ENCODE data around the gene STIP1. TPM values are rescaled to one million over a fixed set of nuclear protein-coding genes. Genes with fewer than 3 reads are reported as not detected.

Gene STIP1
- total RNA-seq, 4 donors from 2014 or later: 67.5 to 86.0 (median 78.3) TPM

DNA sequence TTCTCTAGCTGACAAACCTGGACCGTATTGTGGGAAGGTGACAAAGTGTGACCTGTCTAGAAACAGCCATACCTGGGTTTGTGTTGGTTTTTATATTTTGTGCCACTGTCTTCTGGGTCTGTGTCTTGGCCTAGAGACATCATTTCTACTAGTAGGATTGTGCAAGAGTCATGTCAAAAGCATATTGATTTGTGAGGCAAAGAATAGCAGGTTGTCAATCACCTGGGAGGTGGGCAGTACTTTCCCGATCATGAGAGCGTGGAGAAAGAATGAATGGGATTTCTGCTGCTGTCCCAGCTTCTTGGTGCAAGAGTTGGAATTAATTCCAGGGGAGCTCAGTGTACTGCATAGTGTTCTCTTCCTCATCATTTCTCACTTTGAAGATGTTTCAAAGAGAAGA is 15.6 kb downstream of the STIP1 start:
- 77 to 81% methylated on average over 3 of the region's 3 CpGs for WGBS, 2 donors
- TF ChIP-seq POLR2A (IDR thresholded peaks at IDR 0.05): no peak
- TF ChIP-seq, protein P1, sequence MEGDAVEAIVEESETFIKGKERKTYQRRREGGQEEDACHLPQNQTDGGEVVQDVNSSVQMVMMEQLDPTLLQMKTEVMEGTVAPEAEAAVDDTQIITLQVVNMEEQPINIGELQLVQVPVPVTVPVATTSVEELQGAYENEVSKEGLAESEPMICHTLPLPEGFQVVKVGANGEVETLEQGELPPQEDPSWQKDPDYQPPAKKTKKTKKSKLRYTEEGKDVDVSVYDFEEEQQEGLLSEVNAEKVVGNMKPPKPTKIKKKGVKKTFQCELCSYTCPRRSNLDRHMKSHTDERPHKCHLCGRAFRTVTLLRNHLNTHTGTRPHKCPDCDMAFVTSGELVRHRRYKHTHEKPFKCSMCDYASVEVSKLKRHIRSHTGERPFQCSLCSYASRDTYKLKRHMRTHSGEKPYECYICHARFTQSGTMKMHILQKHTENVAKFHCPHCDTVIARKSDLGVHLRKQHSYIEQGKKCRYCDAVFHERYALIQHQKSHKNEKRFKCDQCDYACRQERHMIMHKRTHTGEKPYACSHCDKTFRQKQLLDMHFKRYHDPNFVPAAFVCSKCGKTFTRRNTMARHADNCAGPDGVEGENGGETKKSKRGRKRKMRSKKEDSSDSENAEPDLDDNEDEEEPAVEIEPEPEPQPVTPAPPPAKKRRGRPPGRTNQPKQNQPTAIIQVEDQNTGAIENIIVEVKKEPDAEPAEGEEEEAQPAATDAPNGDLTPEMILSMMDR (IDR thresholded peaks at IDR 0.05): no peak
- no peak for DNase-seq (ENCODE audit: low spot score in 2 of 2)

DNA sequence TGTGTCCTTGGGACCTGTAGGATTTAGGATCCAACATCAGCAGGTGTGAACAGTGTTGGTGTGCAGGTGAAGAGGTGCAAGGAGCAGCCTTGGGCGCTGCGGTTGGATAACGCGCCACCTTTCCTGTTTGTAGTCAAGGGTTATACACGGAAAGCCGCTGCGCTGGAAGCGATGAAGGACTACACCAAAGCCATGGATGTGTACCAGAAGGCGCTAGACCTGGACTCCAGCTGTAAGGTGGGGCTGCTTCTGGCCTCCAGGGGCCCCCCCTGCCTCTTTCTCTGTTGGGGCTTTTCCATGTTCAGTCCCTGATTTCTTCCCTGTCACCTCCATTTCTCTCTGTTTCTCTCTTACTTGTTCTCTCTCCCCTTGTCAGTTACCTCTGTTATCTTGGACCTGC is 17.0 kb downstream of the STIP1 start:
- no peak overlapping the region for H3K4me3 ChIP-seq (ENCODE audit: low read depth, poor library complexity, severe bottlenecking)
- intact Hi-C loops (cut with DNase I; ENCODE audit: low total_unique reads): no loop called here
- DNase-seq (ENCODE audit: low spot score in 2 of 2): no peak
- TF ChIP-seq POLR2A (IDR thresholded peaks at IDR 0.05): no peak
- TF ChIP-seq, protein P1 (IDR thresholded peaks at IDR 0.05): no peak
- WGBS, 2 donors: 94% methylated on average over 9 of the region's 9 CpGs

More for the DNA sequence above, 15.6 kb downstream of the STIP1 start:
- no peak overlapping the region for H3K4me3 ChIP-seq (ENCODE audit: low read depth, poor library complexity, severe bottlenecking)
- intact Hi-C loops (cut with DNase I; ENCODE audit: low total_unique reads): no loop called here

GRCh38 chr11:64203421-64204079 is 17.6 kb downstream of the STIP1 start:
- no peak for TF ChIP-seq POLR2A (IDR thresholded peaks at IDR 0.05)
- TF ChIP-seq, protein P1 (IDR thresholded peaks at IDR 0.05): no peak
- intact Hi-C loops (cut with DNase I; ENCODE audit: low total_unique reads): no loop called here
- H3K4me3 ChIP-seq (ENCODE audit: low read depth, poor library complexity, severe bottlenecking): no peak overlapping the region
- no peak for DNase-seq (ENCODE audit: low spot score in 2 of 2)
- 90 to 92% methylated on average over 27 of the region's 27 CpGs for WGBS, 2 donors

DNA sequence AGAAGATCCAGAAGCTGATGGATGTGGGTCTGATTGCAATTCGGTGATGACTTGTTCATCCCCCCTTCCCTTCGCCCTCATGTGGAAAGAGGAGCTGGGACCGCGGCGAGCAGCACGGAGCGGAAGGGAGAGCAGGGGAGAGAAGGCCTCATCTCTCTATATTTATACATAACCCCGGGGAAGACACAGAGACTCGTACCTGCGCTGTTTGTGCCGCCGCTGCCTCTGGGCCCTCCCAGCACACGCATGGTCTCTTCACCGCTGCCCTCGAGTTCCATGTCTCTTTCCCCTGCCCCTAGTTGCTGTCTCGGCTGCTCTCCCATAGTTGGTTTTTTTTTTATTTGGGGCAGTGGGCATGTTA is 18.1 kb downstream of the STIP1 start:
- TF ChIP-seq POLR2A (IDR thresholded peaks at IDR 0.05): no peak
- TF ChIP-seq, protein P1 (IDR thresholded peaks at IDR 0.05): no peak
- intact Hi-C loops (cut with DNase I; ENCODE audit: low total_unique reads): no loop called here
- no peak overlapping the region for H3K4me3 ChIP-seq (ENCODE audit: low read depth, poor library complexity, severe bottlenecking)
- 71 to 75% methylated on average over 16 of the region's 16 CpGs for WGBS, 2 donors
- no peak for DNase-seq (ENCODE audit: low spot score in 2 of 2)

DNA sequence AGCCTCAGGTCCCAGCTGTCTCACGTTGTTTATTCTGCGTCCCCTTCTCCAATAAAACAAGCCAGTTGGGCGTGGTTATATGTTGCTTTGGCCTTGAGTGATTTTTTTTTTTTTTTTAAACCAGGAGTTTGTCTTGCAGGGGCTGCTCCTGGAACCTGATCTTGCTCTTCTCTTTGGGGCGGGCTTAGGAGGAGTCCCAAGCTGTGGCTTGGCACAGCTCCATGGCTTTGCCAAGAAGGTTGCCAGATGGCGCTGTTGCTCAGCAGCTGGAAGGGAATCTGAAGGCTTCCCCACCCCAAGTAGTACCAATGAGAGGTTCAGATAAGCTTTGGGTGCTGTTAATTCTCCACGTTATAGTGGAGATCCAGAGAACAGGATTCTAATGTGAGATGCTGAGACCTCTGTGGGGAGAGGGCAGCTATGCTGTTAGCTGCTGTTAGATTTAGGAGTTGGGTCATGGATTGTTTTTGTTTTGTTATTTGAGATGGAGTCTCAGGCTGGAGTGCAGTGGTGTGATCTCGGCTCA is 18.6 kb downstream of the STIP1 start:
- no peak for TF ChIP-seq POLR2A (IDR thresholded peaks at IDR 0.05)
- TF ChIP-seq, protein P1 (IDR thresholded peaks at IDR 0.05): peak in 1 of 3 donors; percentile 57
- intact Hi-C loops (cut with DNase I; ENCODE audit: low total_unique reads): no loop called here
- WGBS, 2 donors: 19 to 23% methylated on average over 7 of the region's 7 CpGs
- H3K4me3 ChIP-seq (ENCODE audit: low read depth, poor library complexity, severe bottlenecking): no peak overlapping the region
- DNase-seq (ENCODE audit: low spot score in 2 of 2): peak; percentile 89 to 96

Measured in lower leg skin (tissue), 4 donors.